H1 (cell line): ENCODE results near the gene SCUBE2. TPM values are rescaled to one million over a fixed set of nuclear protein-coding genes. Genes with fewer than 3 reads are reported as not detected.

ENCODE experiments used
- CTCF ChIA-PET: fragments of 300-600 bp; sonication (Branson Sonifier 250); formaldehyde crosslinking; loops from one replicate; lab custom pipeline; 2021; ENCODE audit not compliant: partially characterized antibody; lab: Charles Lee
- POLR2A ChIA-PET: fragments of 300-600 bp; sonication (Branson Sonifier 250); formaldehyde crosslinking; loops from one replicate; lab custom pipeline; 2021; ENCODE audit warnings: inconsistent platforms; ENCODE audit not compliant: partially characterized antibody; lab: Charles Lee
- DNase-seq, 2 experiments: peaks; one replicate each; pipeline versions ENCODE4 v3.0.0 to v3.0.0-alpha.2; 2010 to 2022; ENCODE audit warnings: low spot score in 2 of 2, low read depth in 1 of 2, mixed read lengths in 1 of 2
- FAIRE-seq: peaks from 2 replicates; lab custom pipeline; 2011; peaks lifted over from hg19 to GRCh38; lab: Jason Lieb, UNC
- H2AFZ ChIP-seq: 2 replicates; pipeline ENCODE4 v1.8.1; 2012; ENCODE audit warnings: low read length, inconsistent platforms
- H2AK5ac ChIP-seq: 2 replicates; pipeline ENCODE4 v1.6.1; 2013; ENCODE audit warnings: low read depth, low read length
- H2BK120ac ChIP-seq: replicated peaks from 2 replicates; pipeline ENCODE3; 2013; ENCODE audit warnings: low read depth, low read length, inconsistent platforms
- H2BK12ac ChIP-seq: 2 replicates; pipeline ENCODE4 v1.6.1; 2013; ENCODE audit warnings: low read depth, low read length
- H2BK15ac ChIP-seq: 2 replicates; pipeline ENCODE4 v1.6.1; 2013; ENCODE audit warnings: low read length
- H2BK20ac ChIP-seq: 2 replicates; pipeline ENCODE4 v1.6.1; 2013; ENCODE audit warnings: low read length
- H2BK5ac ChIP-seq: 2 replicates; pipeline ENCODE4 v1.6.1; 2013; ENCODE audit warnings: low read depth, low read length
- H3K14ac ChIP-seq: 2 replicates; pipeline ENCODE4 v1.6.1; 2013; ENCODE audit warnings: inconsistent platforms; ENCODE audit not compliant: insufficient read length
- H3K18ac ChIP-seq: 2 replicates; pipeline ENCODE4 v1.6.1; 2013; ENCODE audit warnings: low read length; ENCODE audit errors: extremely low read depth
- H3K23ac ChIP-seq: 2 replicates; pipeline ENCODE4 v1.6.1; 2013; ENCODE audit warnings: inconsistent platforms; ENCODE audit not compliant: insufficient read length
- H3K23me2 ChIP-seq: 2 replicates; pipeline ENCODE4 v1.6.1; 2013; ENCODE audit warnings: low read depth, low read length
- H3K27ac ChIP-seq: 2 replicates; pipeline ENCODE4 v1.6.1; 2011; ENCODE audit warnings: low read depth, low read length, inconsistent platforms
- H3K27me3 ChIP-seq, 4 experiments: replicated peaks in 1 of 4; 1 replicate in 1 of 4; 2 replicates in 3 of 4; pipeline versions ENCODE4 v1.6.1 to v1.8.1; 2011 to 2013; ENCODE audit warnings: low read length in 3 of 4, mild to moderate bottlenecking in 3 of 4, inconsistent platforms in 2 of 4, mixed read lengths in 2 of 4, moderate library complexity in 1 of 4; ENCODE audit not compliant: control insufficient read depth in 3 of 4, insufficient read depth in 3 of 4; ENCODE audit errors: extremely low read depth in 1 of 4
- H3K36me3 ChIP-seq, 4 experiments: 2 replicates each; pipeline versions ENCODE4 v1.6.1 to v1.8.1; 2011 to 2013; ENCODE audit warnings: mild to moderate bottlenecking in 4 of 4, low read length in 3 of 4, moderate library complexity in 2 of 4, control low read depth in 1 of 4, inconsistent platforms in 1 of 4; ENCODE audit not compliant: insufficient read depth in 4 of 4, control insufficient read depth in 2 of 4
- H3K4ac ChIP-seq: replicated peaks from 2 replicates; pipeline ENCODE3; 2013; ENCODE audit warnings: low read length, low read depth, mixed read lengths, inconsistent platforms; ENCODE audit not compliant: insufficient read length
- H3K4me1 ChIP-seq, 4 experiments: replicated peaks in 1 of 4; 1 replicate in 1 of 4; 2 replicates in 3 of 4; pipeline versions ENCODE4 v1.6.1 to v1.8.1; 2011 to 2013; ENCODE audit warnings: low read length in 3 of 4, inconsistent platforms in 2 of 4, mixed read lengths in 1 of 4; ENCODE audit not compliant: insufficient read depth in 4 of 4, control insufficient read depth in 3 of 4
- H3K4me2 ChIP-seq, 2 experiments: 2 replicates each; pipeline versions ENCODE4 v1.6.1 to v1.8.1; 2011 to 2013; ENCODE audit warnings: low read depth in 2 of 2, low read length in 2 of 2, control low read depth in 1 of 2, inconsistent platforms in 1 of 2, mild to moderate bottlenecking in 1 of 2; ENCODE audit not compliant: insufficient read depth in 1 of 2
- H3K4me3 ChIP-seq, 4 experiments: fragments of 200-600, 300-600 bp in 1 of 4; sonication (generic), shearing (Covaris generic), sonication (Bioruptor Twin) in 1 of 4; 2 replicates each; pipeline versions ENCODE4 v1.5.1 to v1.8.1; 2011 to 2016; ENCODE audit warnings: low read length in 4 of 4, low read depth in 3 of 4, control low read depth in 2 of 4, inconsistent platforms in 2 of 4, mild to moderate bottlenecking in 2 of 4, mixed read lengths in 1 of 4, moderate library complexity in 1 of 4; ENCODE audit not compliant: insufficient read depth in 2 of 4; ENCODE audit errors: extremely low read depth in 1 of 4
- H3K56ac ChIP-seq: replicated peaks from 2 replicates; pipeline ENCODE3; 2013; ENCODE audit warnings: low read depth, mild to moderate bottlenecking, mixed read lengths, low read length, inconsistent platforms; ENCODE audit not compliant: insufficient read length
- H3K79me1 ChIP-seq: 2 replicates; pipeline ENCODE4 v1.6.1; 2013; ENCODE audit warnings: low read depth, low read length, control low read depth
- H3K79me2 ChIP-seq, 2 experiments: 2 replicates each; pipeline versions ENCODE4 v1.6.1 to v1.8.1; 2012 to 2013; ENCODE audit warnings: low read length in 2 of 2, mild to moderate bottlenecking in 2 of 2, inconsistent platforms in 1 of 2; ENCODE audit not compliant: insufficient read depth in 2 of 2, control insufficient read depth in 1 of 2
- H3K9ac ChIP-seq, 4 experiments: replicated peaks in 1 of 4; 1 replicate in 1 of 4; 2 replicates in 3 of 4; pipeline versions ENCODE4 v1.6.1 to v1.8.1; 2011 to 2013; ENCODE audit warnings: low read depth in 3 of 4, low read length in 3 of 4, control low read depth in 2 of 4, mild to moderate bottlenecking in 2 of 4, moderate library complexity in 2 of 4, inconsistent platforms in 1 of 4; ENCODE audit errors: extremely low read depth in 1 of 4
- H3K9me3 ChIP-seq, 2 experiments: 2 replicates each; pipeline versions ENCODE4 v1.6.1 to v1.8.1; 2012 to 2013; ENCODE audit warnings: mild to moderate bottlenecking in 2 of 2, moderate library complexity in 2 of 2, control low read depth in 1 of 2, inconsistent platforms in 1 of 2, low read depth in 1 of 2, low read length in 1 of 2, mixed read lengths in 1 of 2; ENCODE audit not compliant: insufficient read depth in 2 of 2
- H4K20me1 ChIP-seq, 2 experiments: replicated peaks in 1 of 2; 2 replicates each; pipeline versions ENCODE3 to v1.8.1; 2011 to 2013; ENCODE audit warnings: inconsistent platforms in 2 of 2, low read length in 2 of 2, mild to moderate bottlenecking in 1 of 2; ENCODE audit not compliant: insufficient read depth in 2 of 2, control insufficient read depth in 1 of 2
- H4K5ac ChIP-seq: 2 replicates; pipeline ENCODE4 v1.6.1; 2013; ENCODE audit warnings: low read length, low read depth, mixed read lengths, inconsistent platforms; ENCODE audit not compliant: insufficient read length
- H4K8ac ChIP-seq: 2 replicates; pipeline ENCODE4 v1.8.0; 2013; ENCODE audit warnings: mild to moderate bottlenecking, moderate library complexity, low read length, inconsistent platforms; ENCODE audit not compliant: insufficient read depth; ENCODE audit errors: extremely low read depth
- H4K91ac ChIP-seq: replicated peaks from 2 replicates; pipeline ENCODE3; 2013; ENCODE audit warnings: low read length, mixed read lengths, inconsistent platforms; ENCODE audit not compliant: insufficient read length
- BCL11A ChIP-seq, 2 experiments: IDR thresholded peaks; one replicate each; pipeline ENCODE4 v1.6.1; 2011; ENCODE audit warnings: low read depth in 2 of 2, low read length in 2 of 2, mild to moderate bottlenecking in 2 of 2
- CHD2 ChIP-seq: IDR thresholded peaks from 2 replicates; pipeline ENCODE4 v1.6.1; 2012; ENCODE audit warnings: low read length, improper control_type of control experiment
- EZH2 ChIP-seq: fragments of 200-600 bp; sonication (generic); IDR thresholded peaks from 2 replicates; pipeline ENCODE4 v1.7.1; 2012; ENCODE audit warnings: low read depth, mild to moderate bottlenecking, moderate library complexity, low read length, inconsistent platforms; ENCODE audit not compliant: severe bottlenecking
- HDAC2 ChIP-seq, 2 experiments: fragments of 300-600 bp in 1 of 2; sonication (generic) in 1 of 2; IDR thresholded peaks; 2 replicates each; pipeline ENCODE4 v1.6.1; 2011 to 2012; ENCODE audit warnings: low read depth in 2 of 2, low read length in 2 of 2, mild to moderate bottlenecking in 2 of 2, moderate library complexity in 2 of 2, borderline replicate concordance in 1 of 2, inconsistent platforms in 1 of 2
- KDM5A ChIP-seq: fragments of 200-600 bp; IDR thresholded peaks from 2 replicates; pipeline ENCODE4 v1.7.1; 2012; ENCODE audit warnings: mild to moderate bottlenecking, low read length, inconsistent platforms, mixed read lengths
- MAFK ChIP-seq: IDR thresholded peaks from 2 replicates; pipeline ENCODE4 v1.6.1; 2012; ENCODE audit warnings: low read depth, mild to moderate bottlenecking, improper control_type of control experiment, low read length
- MAX ChIP-seq: IDR thresholded peaks from 2 replicates; pipeline ENCODE4 v1.6.1; 2012; ENCODE audit warnings: inconsistent platforms
- POLR2AphosphoS5 ChIP-seq: IDR thresholded peaks from 2 replicates; pipeline ENCODE4 v1.6.1; 2011; ENCODE audit warnings: low read depth, low read length
- SP2 ChIP-seq: IDR thresholded peaks from 2 replicates; pipeline ENCODE4 v1.6.1; 2012; ENCODE audit warnings: mild to moderate bottlenecking, low read length, inconsistent platforms
- SUZ12 ChIP-seq: fragments of 200-600 bp; sonication (generic); IDR thresholded peaks from 2 replicates; pipeline ENCODE4 v1.6.1; 2012; ENCODE audit warnings: mild to moderate bottlenecking, inconsistent platforms, low read length, moderate library complexity, mixed read lengths
- TBP ChIP-seq: IDR thresholded peaks from 2 replicates; pipeline ENCODE4 v1.6.1; 2011; ENCODE audit warnings: low read depth, low read length, improper control_type of control experiment
- WGBS, 2 experiments: shearing (Covaris generic) in 1 of 2; methylation state at CpG; one replicate each; pipeline versions ENCODE4 v1.1.6 to v1.1.7; 2013 to 2015; ENCODE audit warnings: low lambda C conversion rate in 2 of 2, mixed read lengths in 2 of 2, inconsistent platforms in 1 of 2, low coverage in 1 of 2, missing lambda C conversion rate in 1 of 2; ENCODE audit not compliant: insufficient replicate concordance in 2 of 2, insufficient coverage in 1 of 2, insufficient read length in 1 of 2; ENCODE audit errors: extremely low coverage in 1 of 2, missing lambda C conversion rate in 1 of 2; 5-methylcytosine and 5-hydroxymethylcytosine counted together
- polyA plus RNA-seq, 7 experiments: library from polyadenylated mRNA; depleted of rRNA in 3 of 7; stranded (reverse) in 5 of 7; unstranded in 2 of 7; fragments of >200 nt in 5 of 7; fragments of 200-250 nt in 2 of 7; gene quantifications; 1 replicate in 5 of 7; 2 replicates in 1 of 7; 4 replicates in 1 of 7; pipeline versions ENCODE4 v1.2.1 to v1.2.3, GENCODE V29; 2011 to 2013; ENCODE audit warnings: missing spikeins in 2 of 7, mixed read lengths in 2 of 7
- total RNA-seq: library from RNA; stranded (reverse); fragmentation: NEBNext Ultra II Directional; extraction: Animal tissue kit (Norgen Biotek cat#: 25700); gene quantifications from 2 replicates; pipeline ENCODE4 v1.2.1, GENCODE V29; 2021
- TF ChIP-seq, protein P1 (sequence below): IDR thresholded peaks from 2 replicates; pipeline ENCODE4 v1.6.1; 2012; ENCODE audit warnings: low read length, inconsistent platforms

Gene SCUBE2
- total and polyA plus RNA-seq, 2 of the 8 experiments (the other 6 are each of a cell fraction or from before 2014, with no cell fraction given) = 0.29 to 1.2 TPM

GRCh38 chr11:9041747-9042146 lies 49.7 kb downstream of the SCUBE2 start:
- no peak overlapping the region for H3K56ac ChIP-seq
- 88% methylated on average over 2 of the region's 2 CpGs; no CpG with 5 or more reads in 1 of the 2 experiments for WGBS, 2 experiments
- no peak overlapping the region for H2BK15ac ChIP-seq
- no peak overlapping the region for H2BK5ac ChIP-seq
- H3K79me2 ChIP-seq = no peaks in the 10 kb centered on the region
- H3K4me3 ChIP-seq = no peak overlapping the region
- FAIRE-seq (no peak), DNase-seq (no peak)
- no peak overlapping the region for H2AK5ac ChIP-seq
- no peak overlapping the region for H3K9ac ChIP-seq
- H3K27ac ChIP-seq = no peak overlapping the region
- H3K4me2 ChIP-seq = no peak overlapping the region
- H2BK120ac ChIP-seq = no peak overlapping the region
- no peak overlapping the region for H2AFZ ChIP-seq
- CTCF ChIA-PET = interaction anchor here (0.8 to 2.7 kb wide), 6 partner anchors 14 to 54 kb away, joined by 3 to 14 read pairs (median 3); no protein-coding TSS in a partner anchor
- no peak overlapping the region for H3K14ac ChIP-seq
- no peak overlapping the region for H4K91ac ChIP-seq
- no peaks in the 10 kb centered on the region for H3K27me3 ChIP-seq
- H4K5ac ChIP-seq = no peak overlapping the region
- POLR2A ChIA-PET = no interaction called here
- H3K9me3 ChIP-seq = no peaks in the 10 kb centered on the region
- no peaks in the 10 kb centered on the region for H3K36me3 ChIP-seq
- H2BK20ac ChIP-seq = no peak overlapping the region
- peaks cover 0 to 8% (median 4%) of the 10 kb centered on the region in 4 experiments; a peak in 5 of 7 replicates for H3K4me1 ChIP-seq
- H4K20me1 ChIP-seq = no peaks in the 10 kb centered on the region
- H2BK12ac ChIP-seq = no peak overlapping the region
- no peak overlapping the region for H3K4ac ChIP-seq
- H3K23me2 ChIP-seq = peaks cover 2% of the 10 kb centered on the region; the same call in 1 of the 2 replicates
- no peaks in the 10 kb centered on the region for H3K79me1 ChIP-seq
- no peak overlapping the region for H3K18ac ChIP-seq
- H3K23ac ChIP-seq = no peak overlapping the region
- H4K8ac ChIP-seq = no peak overlapping the region
- TF ChIP-seq SP2 (no peak), HDAC2 (IDR thresholded peaks at IDR 0.05; ENCODE audit: borderline replicate concordance in 1 of 2, low read depth in 2 of 2, low read length in 2 of 2) (no peak), POLR2AphosphoS5 (no peak), TBP (no peak), MAX (no peak), SUZ12 (no peak), KDM5A (no peak), EZH2 (no peak), MAFK (no peak), BCL11A (IDR thresholded peaks at IDR 0.05; ENCODE audit: low read depth in 2 of 2, low read length in 2 of 2) (no peak), CHD2 (no peak)
- TF ChIP-seq, protein P1, sequence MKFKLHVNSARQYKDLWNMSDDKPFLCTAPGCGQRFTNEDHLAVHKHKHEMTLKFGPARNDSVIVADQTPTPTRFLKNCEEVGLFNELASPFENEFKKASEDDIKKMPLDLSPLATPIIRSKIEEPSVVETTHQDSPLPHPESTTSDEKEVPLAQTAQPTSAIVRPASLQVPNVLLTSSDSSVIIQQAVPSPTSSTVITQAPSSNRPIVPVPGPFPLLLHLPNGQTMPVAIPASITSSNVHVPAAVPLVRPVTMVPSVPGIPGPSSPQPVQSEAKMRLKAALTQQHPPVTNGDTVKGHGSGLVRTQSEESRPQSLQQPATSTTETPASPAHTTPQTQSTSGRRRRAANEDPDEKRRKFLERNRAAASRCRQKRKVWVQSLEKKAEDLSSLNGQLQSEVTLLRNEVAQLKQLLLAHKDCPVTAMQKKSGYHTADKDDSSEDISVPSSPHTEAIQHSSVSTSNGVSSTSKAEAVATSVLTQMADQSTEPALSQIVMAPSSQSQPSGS = no peak
